HG03342 (cell line): ENCODE data around the gene SIL1.

Experiments used
- ATAC-seq: cut with Tn5 transposase; IDR thresholded peaks from one replicate; pipeline ENCODE4 v1.9.1; 2021; ENCODE audit warnings: mild to moderate bottlenecking, moderate library complexity; ENCODE audit not compliant: unreplicated experiment

Gene SIL1

GRCh38 chr5:138898742-138899141 is 299.4 kb downstream of the SIL1 start:
- ATAC-seq, result no peak

DNA sequence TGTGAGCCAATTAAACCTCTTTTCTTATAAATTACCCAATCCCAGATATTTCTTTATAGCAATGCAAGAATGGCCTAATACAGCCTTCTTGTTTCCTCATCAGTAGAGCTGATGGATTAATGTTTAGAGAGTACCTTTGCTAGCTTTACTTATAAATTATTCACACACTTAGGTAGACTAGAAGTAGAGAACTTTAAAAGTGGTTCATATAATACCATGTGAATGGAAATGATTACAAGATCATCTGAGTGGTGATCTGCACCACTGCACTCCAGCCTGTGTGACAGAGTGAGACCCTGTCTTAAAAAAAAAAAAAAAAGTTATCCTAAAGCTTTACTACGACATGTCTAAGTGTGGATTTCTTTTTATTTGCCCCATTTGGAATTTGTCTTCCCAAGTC is 299.9 kb downstream of the SIL1 start:
- no peak for ATAC-seq
